ENCODE data around the gene ARF1. TPM values are rescaled to one million over a fixed set of nuclear protein-coding genes. Genes with fewer than 3 reads are reported as not detected.

Gene ARF1
- total and polyA plus RNA-seq, 2 of the 13 experiments (the other 11 are each of a cell fraction or from before 2014, with no cell fraction given): 186 to 327 TPM

GRCh38 chr1:228060458-228061190 lies 21.9 kb upstream of the ARF1 start:
- ChIA-PET POLR2A (no interaction called here), CTCF (ENCODE audit: low intra/inter-chr PET ratio, low total read pairs) (no interaction called here)
- intact Hi-C loops (cut with micrococcal nuclease; ENCODE audit: unreplicated experiment) (no loop called here), in situ Hi-C loops (cut with HindIII; ENCODE audit: extremely low pct_ligation_motif_present, low pct_unique_long_range_greater_than_20kb) (no loop called here)
- ATAC-seq (no peak), DNase-seq (ENCODE audit: low spot score) (no peak), FAIRE-seq (no peak)
- no peak overlapping the region for H3K9ac ChIP-seq (ENCODE audit: insufficient read depth, low read depth, low read length)
- TF ChIP-seq CHD4 (IDR thresholded peaks at IDR 0.05; ENCODE audit: borderline replicate concordance, low read length) (no peak), SALL2 (CRISPR knock-in tag; IDR thresholded peaks at IDR 0.05) (no peak), ARID5B (CRISPR knock-in tag; IDR thresholded peaks at IDR 0.05) (no peak), ZNF720 (CRISPR knock-in tag; IDR thresholded peaks at IDR 0.05) (no peak), GATAD1 (CRISPR knock-in tag; IDR thresholded peaks at IDR 0.05) (no peak), ZNF615 (CRISPR knock-in tag; IDR thresholded peaks at IDR 0.05; ENCODE audit: borderline replicate concordance) (no peak)
- no peaks in the 10 kb centered on the region for H3K36me3 ChIP-seq (replicated peaks in 1 of 2; ENCODE audit: control insufficient read depth in 1 of 2, insufficient read depth in 2 of 2, low read length in 2 of 2)
- no peaks in the 10 kb centered on the region for H3K9me3 ChIP-seq (ENCODE audit: low read length)
- H2AFZ ChIP-seq (ENCODE audit: low read length): no peak overlapping the region
- WGBS (ENCODE audit: low lambda C conversion rate): 40% methylated on average over 18 of the region's 34 CpGs
- H3K79me2 ChIP-seq (ENCODE audit: insufficient read depth, low read length): no peaks in the 10 kb centered on the region
- no peak overlapping the region for H3K4me3 ChIP-seq (replicated peaks in 1 of 3; ENCODE audit: insufficient read depth in 1 of 3, low read depth in 2 of 3, low read length in 3 of 3)
- H3K4me2 ChIP-seq (ENCODE audit: low read depth, low read length): no peak overlapping the region
- no peaks in the 10 kb centered on the region for H4K20me1 ChIP-seq (ENCODE audit: insufficient read depth, low read length)
- H3K27me3 ChIP-seq (ENCODE audit: control insufficient read depth in 1 of 2, insufficient read depth in 2 of 2, low read length in 2 of 2): peaks cover 8 to 38% of the 10 kb centered on the region in 2 experiments; a peak in 4 of 5 replicates
- H3K4me1 ChIP-seq (ENCODE audit: insufficient read depth, low read length): no peaks in the 10 kb centered on the region
- BruUV-seq (replicated peaks): no TSS peak
- H3K27ac ChIP-seq (ENCODE audit: extremely low read length, insufficient read depth, low read length): no peak overlapping the region
